ENCODE data around the gene CYSTM1. TPM values are rescaled to one million over a fixed set of nuclear protein-coding genes. Genes with fewer than 3 reads are reported as not detected.

Gene CYSTM1
- total and polyA plus RNA-seq, 2 of the 8 experiments (the other 6 are each of a cell fraction or from before 2014, with no cell fraction given): 25.0 to 47.8 TPM

DNA sequence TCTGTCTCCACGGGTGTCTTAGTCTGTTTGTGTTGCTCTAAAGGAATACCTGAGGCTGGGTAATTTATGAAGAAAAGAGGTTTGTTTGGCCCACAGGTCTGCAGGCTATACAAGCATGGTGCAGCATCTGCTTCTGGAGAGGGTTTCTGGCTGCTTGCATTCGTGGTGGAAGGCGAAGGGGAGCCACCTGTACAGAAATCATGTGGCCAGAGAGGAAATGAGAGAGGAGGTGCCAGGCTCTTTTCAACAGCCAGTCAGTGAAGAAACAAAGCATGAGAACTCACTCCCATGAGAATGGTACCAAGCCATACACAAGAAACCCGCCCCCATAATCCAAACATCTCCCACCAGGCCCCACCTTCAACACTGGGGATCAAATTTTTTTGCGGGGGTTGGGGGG lies 74.5 kb downstream of the CYSTM1 start (continued):
- TF ChIP-seq RAD21 (IDR thresholded peaks at IDR 0.05 in 1 of 2, conservative IDR thresholded peaks at IDR 0.05 in 1 of 2; ENCODE audit: low read depth in 2 of 2, low read length in 2 of 2): no peak
- no peak for TF ChIP-seq BRCA1 (IDR thresholded peaks at IDR 0.05; ENCODE audit: low read depth, low read length)
- TF ChIP-seq HDAC2 (IDR thresholded peaks at IDR 0.05; ENCODE audit: borderline replicate concordance in 1 of 2, low read depth in 2 of 2, low read length in 2 of 2): no peak
- TF ChIP-seq CBX8 (IDR thresholded peaks at IDR 0.05; ENCODE audit: borderline replicate concordance, low read depth, low read length): no peak
- TF ChIP-seq TBP (IDR thresholded peaks at IDR 0.05; ENCODE audit: low read depth, low read length): no peak
- no peak for TF ChIP-seq EGR1 (IDR thresholded peaks at IDR 0.05; ENCODE audit: borderline replicate concordance, low read depth, low read length)

Data from H1 (cell line).